Nucleus accumbens (tissue), 56 donors: ENCODE results near the gene CASTOR2.
"Not testable (repeated sequence)": the region's sequence is repeated elsewhere in the genome, so short reads cannot be mapped to it uniquely, and the experiment has no call there.

Experiments used
- DNase-seq, 56 donors: peaks; one replicate each; lab custom pipeline; 2025; lab: John Stamatoyannopoulos, UW

The CASTOR2 gene

DNA sequence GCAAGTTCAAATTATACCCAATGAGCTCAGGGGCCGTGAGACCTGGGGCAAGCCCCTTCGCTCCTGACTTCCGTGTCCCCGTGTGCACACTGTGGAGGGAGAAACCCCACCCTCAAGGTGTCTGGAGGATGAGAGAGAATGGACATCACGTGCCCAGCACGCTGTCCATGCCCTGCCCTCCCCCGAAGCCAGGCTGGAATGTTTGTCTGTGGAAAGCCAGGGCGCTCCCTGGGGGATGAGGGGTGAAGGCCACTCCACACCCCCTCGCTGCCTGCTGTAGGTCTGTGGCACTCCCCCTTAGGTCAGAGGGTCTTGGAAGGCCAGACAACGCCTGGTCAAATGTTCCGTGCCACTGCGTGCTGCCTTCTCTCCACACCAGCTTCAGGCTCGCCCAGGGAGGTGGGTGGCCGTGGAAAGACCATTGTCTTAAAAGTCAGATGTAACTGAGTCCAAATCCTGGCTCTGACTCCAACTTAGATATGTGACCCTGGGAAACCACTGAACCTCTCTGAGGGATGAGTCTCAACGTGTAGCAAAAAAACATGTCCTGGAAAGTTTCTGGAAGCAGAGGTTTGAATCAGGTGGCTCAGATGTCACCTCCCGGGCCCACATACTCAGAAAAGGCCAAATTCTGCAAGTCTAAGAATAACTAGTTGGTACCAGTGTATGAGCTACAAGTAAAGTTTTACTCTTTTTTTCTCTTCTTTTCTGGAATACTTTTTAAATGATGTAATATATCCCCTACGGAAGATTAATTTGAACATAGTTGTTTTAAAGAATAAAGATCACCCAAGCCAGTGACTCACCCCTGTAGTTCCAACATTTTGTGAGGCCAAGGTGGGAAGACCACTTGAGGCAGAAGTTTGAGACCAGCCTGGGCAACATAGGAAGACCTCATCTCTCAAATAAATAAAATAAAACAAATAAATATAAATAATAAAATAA is 84.2 kb downstream of the CASTOR2 start:
- no peak for DNase-seq

DNA sequence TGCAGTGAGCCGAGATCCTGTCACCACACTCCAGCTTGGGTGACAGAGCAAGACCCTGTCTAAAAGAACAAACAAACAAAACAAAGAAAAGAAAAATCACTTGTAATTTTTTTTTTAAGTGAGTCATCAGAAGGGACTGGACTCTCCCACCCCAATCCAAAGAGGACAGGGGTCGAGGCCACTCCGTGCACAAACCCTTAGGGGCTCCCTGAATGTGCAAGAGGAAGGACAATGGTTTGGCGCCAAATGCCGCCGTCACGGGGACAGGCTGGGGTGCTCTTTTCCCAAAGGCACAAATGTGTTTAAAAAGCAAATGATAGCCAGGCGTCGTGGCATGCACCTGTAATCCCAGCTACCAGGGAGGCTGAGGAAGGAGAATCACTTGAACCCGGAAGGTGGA is 85.3 kb downstream of the CASTOR2 start:
- DNase-seq = no peak

DNA sequence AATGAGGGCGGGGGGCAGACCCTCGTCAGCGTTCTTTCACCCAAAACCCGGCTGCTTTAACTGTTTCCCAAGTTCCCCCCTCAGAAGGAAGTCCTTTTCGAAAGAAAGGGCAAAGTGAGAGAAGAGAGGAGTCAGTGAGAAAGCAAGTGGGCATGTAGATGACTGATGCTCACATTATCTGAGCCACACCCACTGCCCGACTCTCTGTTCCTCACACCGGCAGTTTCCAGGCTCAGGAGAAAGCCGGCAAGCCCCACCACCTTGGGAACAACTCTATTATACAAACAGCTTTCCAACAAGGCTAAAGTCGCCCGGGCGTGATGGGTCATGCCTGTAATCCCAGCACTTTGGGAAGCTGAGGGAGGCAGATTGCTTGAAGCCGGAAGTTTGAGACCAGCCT is 86.0 kb downstream of the CASTOR2 start:
- no peak for DNase-seq

DNA sequence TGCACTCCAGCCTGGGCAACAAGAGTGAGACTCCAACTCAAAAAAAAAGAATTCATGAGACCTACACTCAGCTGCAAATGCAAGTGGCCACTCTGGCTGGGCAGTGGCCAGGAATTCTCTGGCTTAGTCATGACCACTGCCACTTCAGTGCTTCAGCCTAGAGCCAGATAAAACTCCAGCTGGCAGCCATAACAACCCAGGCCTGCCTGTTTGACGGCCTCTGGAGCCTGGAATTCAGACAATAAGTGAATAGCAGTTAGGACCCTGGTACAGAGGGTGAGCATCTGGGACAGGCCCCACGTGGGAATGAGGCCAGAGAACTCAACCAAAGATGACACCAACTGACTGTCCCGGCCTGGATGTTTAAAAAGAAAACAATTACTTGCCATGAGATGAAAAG is 90.2 kb downstream of the CASTOR2 start:
- DNase-seq = peak in 45 of 56 donors; percentile 3 to 89 (median 45)

DNA sequence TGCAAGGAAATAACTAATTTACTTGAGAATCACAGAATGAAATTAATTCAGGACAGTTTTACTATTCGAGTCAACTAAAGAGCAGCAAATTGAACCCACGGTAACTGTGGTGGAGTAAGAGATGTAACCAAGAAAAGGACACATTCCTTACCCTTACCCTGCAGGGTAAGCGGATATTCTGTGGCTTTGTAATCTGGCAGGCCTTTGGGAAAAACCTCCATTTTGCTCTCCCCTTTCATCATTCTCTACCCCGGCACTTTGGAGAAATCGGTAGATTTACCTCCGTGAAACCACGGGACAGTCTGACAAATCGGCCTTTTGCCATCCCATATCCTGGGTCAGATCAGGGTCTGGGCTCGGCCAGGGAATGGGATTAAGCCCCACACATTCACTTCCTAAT is 90.7 kb downstream of the CASTOR2 start:
- no peak for DNase-seq

DNA sequence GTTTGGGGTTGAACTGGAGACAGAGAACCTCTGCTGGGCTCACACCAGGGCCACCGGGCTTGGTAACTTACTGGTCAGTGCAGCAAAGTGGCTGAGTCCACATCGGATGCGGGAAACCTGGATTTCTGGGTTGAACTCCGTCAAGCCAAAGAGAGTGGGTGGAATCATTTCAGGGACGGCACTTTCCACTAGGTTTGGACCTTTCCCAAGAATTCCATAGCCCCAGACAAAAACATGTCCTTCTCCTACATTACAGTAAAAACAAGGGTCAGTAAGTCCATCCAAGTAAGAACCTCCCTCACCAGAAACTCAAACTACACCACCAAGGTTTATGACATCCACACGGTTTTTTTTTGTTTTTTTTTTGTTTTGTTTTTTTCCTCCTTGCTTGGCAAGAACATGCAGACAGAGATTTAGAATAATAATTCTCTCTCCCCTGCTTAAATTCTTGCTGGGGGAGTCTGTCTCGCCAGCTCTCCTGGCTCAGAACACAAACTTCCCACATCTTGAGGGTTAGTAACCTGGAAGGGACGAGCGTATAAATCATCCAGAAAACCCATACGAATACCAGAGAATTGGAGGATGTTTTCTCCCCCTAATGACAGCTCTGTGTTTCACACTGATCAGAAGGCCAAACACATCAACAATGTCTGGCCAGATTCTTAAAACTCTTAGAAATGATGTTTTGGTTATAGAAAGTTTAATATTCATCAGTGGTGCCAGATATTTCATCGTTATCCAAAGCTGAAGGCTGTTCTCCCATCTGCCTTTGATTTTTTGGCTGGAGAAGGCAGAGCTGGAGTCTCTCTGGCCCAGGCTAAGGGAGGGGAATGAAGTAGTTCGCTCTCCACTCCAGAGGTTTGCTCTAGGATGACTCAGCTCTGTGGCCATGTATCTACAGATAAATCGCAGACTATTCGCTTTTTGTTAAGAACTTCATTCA is 91.6 kb downstream of the CASTOR2 start:
- DNase-seq = no peak

DNA sequence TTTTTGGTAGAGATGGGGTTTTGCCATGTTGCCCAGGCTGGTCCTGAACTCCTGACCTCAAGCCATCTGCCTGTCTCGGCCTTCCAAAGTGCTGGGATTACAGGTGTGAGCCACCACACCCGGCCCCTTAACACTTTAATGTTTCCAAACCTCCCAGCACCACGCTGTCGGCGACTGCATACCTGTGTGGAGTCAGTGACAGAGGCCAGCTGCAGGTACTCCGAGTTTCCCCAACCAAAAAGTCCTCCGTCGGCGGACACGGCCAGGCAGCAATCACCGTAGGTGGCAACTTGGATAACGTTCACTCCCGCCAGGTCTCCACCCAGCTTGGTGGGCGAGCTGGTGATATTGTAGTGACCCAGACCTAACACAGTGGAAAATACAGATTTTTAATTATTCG is 93.9 kb downstream of the CASTOR2 start:
- DNase-seq = no peak

DNA sequence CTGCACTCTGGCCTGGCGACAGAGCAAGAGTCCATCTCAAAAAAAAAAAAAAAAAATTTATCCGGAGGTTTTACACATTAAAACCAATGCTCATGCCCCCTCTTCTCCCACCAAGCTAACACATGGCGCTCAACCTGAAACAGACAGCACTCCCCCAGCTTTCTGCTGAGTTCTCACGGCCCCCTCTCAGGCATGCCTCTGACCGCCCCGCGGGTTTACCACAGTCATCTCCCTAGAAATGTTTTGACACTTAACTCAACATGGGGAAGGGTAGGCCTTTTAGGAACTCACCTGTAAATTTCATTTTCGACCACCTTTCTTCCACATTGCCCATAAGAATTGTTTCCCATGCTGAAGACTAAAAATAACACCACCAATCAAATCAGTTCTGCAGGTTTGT is 99.8 kb downstream of the CASTOR2 start:
- DNase-seq = no peak

DNA sequence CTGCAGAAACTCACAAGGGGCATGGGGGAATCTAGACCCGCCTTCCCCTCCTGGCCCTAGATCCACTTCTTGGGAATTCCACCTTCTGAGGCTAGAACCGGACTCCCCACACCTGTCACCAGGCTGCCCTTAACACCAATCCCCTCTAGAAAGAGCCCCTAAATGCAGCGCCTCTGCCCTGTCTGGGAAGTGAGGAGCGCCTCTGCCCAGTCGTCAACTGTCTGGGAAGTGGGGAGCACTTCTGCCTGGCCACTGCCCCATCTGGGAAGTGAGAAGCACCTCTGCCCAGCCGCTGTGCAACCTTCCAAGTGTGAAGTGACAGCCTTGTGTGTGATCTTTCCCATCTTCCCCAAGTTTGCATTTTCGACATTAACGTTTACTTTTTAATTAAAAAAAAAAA is 100.3 kb downstream of the CASTOR2 start:
- no peak for DNase-seq

DNA sequence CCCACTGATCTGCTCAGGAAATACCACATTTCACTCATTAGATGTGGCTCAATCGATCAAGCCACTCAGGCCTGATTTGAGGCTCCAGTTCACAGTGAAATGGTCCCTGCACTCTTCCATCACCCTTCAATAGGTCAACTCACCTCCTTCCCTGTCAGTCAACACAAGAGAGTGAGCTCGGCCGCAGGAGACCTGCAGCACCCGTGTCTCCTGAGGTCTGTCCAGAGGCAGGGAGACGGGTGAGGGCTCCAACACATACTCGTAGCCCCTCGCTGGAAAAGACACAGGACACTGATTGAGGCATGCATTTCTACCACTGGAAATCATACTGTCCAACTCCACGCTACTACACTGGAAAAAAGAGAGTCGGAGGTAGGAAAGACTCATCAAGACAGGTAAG is 102.0 kb downstream of the CASTOR2 start:
- no peak for DNase-seq

DNA sequence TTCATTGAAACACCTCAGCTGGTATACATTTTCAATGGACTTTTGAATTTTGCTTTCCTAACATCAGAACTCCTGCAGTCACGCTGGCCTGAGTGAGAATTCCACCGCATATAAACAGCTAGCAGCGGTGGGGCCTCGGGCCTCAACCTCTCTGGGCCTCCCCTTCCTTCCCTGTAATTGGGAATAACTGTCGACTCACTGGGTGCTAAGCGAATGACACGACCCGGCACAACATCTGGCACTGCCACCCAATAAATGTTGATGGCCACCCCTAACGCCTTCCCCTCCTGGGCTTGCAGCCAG is 108.4 kb downstream of the CASTOR2 start:
- DNase-seq = peak in 2 of 56 donors; percentile 42 to 49

DNA sequence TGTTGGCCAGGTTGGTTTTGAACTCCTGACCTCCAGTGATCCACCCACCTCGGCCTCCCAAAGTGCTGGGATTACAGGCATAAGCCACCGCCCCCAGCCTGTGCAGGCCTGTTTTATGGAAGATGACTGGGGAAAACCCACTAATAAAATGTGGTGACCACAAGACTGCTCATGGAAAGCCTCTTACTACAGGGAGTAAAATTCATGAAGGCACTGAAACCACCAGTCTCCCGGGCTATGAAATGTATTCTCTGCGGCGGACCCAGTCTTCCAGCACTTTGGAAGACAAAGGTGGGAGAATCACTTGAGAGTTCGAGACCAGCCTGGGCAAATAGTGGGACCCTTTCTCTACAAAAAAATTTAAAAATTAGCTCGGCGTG is 109.7 kb downstream of the CASTOR2 start:
- not testable (repeated sequence) for DNase-seq
